Body of pancreas (tissue), 4 donors: ENCODE data around the gene DYTN. TPM values are rescaled to one million over a fixed set of nuclear protein-coding genes. Genes with fewer than 3 reads are reported as not detected.
A peak's percentile ranks its signal among the peaks of the same experiment; 100 is the strongest.

Experiments used
- ATAC-seq: fragments of 150-250 bp; one replicate; pipeline ENCODE4 v1.9.1; 2016
- DNase-seq, 4 donors: peaks; one replicate each; pipeline ENCODE4 v3.0.0-alpha.2; 2019
- H3K27ac ChIP-seq, 4 donors: fragments of 200-600 bp; sonication (generic); 1 replicate in 3 of 4; 2 replicates in 1 of 4; pipeline versions ENCODE4 v1.5.1 to v1.6.1; 2016 to 2019; ENCODE audit warnings: mild to moderate bottlenecking in 1 of 4, mixed read lengths in 1 of 4, moderate library complexity in 1 of 4
- H3K27me3 ChIP-seq, 2 donors: fragments of 200-600 bp; sonication (generic); one replicate each; pipeline ENCODE4 v1.6.0; 2016; ENCODE audit warnings: mild to moderate bottlenecking in 1 of 2
- H3K36me3 ChIP-seq, 2 donors: fragments of 200-600 bp; sonication (generic); replicated peaks in 1 of 2; 2 replicates each; pipeline ENCODE4 v1.5.1; 2016; ENCODE audit warnings: low read depth in 2 of 2; ENCODE audit not compliant: insufficient read depth in 1 of 2
- H3K4me1 ChIP-seq: fragments of 200-600 bp; sonication (generic); one replicate; pipeline ENCODE4 v1.6.0; 2016
- H3K4me3 ChIP-seq, 2 donors: fragments of 200-600 bp; sonication (generic); 1 replicate in 1 of 2; 2 replicates in 1 of 2; pipeline ENCODE4 v1.5.1; 2016 to 2019
- H3K9me3 ChIP-seq, 3 donors: fragments of 200-600 bp; sonication (generic); 1 replicate in 2 of 3; 2 replicates in 1 of 3; pipeline ENCODE4 v1.5.1; 2016
- POLR2A ChIP-seq, 3 donors: fragments of 450-650 bp; IDR thresholded peaks; one replicate each; pipeline ENCODE4 v1.6.1; 2016; ENCODE audit warnings: antibody characterized with exemption in 3 of 3, mild to moderate bottlenecking in 2 of 3
- WGBS, 2 donors: methylation state at CpG; one replicate each; pipeline ENCODE4 v1.1.5; 2017; 5-methylcytosine and 5-hydroxymethylcytosine counted together
- intact Hi-C: fragments of 100-400 bp; cut with DNase I; formaldehyde crosslinking; loops from one replicate; pipeline ENCODE4 v1.15.1; 2023
- total RNA-seq, 2 donors: library from RNA; depleted of rRNA; stranded (reverse); fragments of >200 nt; gene quantifications; one replicate each; pipeline ENCODE4 v1.1.0, GENCODE V29; 2016
- TF ChIP-seq, protein P1 (sequence below), 7 experiments: fragments of 450-650 bp in 4 of 7; fragments of 200-600 bp in 3 of 7; sonication (generic) in 3 of 7; IDR thresholded peaks; one replicate each; pipeline ENCODE4 v1.5.1; 2016 to 2019; ENCODE audit warnings: antibody characterized with exemption in 7 of 7

Gene DYTN
- not detected for total RNA-seq

- Histone ChIP-seq H3K4me1 (no peaks in the 10 kb centered on the region), H3K9me3 (no peaks in the 10 kb centered on the region), H3K27ac (no peak within 1 kb of the TSS), H3K4me3 (no peak within 1 kb of the TSS), H3K36me3 (no peaks in the 10 kb centered on the region), H3K27me3 (no peaks in the 10 kb centered on the region)
- 68 to 69% methylated on average over 1 of the region's 1 CpG for WGBS, 2 donors
- TF ChIP-seq, protein P1, sequence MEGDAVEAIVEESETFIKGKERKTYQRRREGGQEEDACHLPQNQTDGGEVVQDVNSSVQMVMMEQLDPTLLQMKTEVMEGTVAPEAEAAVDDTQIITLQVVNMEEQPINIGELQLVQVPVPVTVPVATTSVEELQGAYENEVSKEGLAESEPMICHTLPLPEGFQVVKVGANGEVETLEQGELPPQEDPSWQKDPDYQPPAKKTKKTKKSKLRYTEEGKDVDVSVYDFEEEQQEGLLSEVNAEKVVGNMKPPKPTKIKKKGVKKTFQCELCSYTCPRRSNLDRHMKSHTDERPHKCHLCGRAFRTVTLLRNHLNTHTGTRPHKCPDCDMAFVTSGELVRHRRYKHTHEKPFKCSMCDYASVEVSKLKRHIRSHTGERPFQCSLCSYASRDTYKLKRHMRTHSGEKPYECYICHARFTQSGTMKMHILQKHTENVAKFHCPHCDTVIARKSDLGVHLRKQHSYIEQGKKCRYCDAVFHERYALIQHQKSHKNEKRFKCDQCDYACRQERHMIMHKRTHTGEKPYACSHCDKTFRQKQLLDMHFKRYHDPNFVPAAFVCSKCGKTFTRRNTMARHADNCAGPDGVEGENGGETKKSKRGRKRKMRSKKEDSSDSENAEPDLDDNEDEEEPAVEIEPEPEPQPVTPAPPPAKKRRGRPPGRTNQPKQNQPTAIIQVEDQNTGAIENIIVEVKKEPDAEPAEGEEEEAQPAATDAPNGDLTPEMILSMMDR (IDR thresholded peaks at IDR 0.05), result no peak
- TF ChIP-seq POLR2A (IDR thresholded peaks at IDR 0.05), result no peak
- DNase-seq (no peak), ATAC-seq (no peak)
- intact Hi-C loops, result no loop called here
Measured at GRCh38 chr2:206718296-206718695, at the start of gene DYTN. DYTN (minus strand) TSS chr2:206718396; CDS start chr2:206718279, 117 bp downstream.

DNA sequence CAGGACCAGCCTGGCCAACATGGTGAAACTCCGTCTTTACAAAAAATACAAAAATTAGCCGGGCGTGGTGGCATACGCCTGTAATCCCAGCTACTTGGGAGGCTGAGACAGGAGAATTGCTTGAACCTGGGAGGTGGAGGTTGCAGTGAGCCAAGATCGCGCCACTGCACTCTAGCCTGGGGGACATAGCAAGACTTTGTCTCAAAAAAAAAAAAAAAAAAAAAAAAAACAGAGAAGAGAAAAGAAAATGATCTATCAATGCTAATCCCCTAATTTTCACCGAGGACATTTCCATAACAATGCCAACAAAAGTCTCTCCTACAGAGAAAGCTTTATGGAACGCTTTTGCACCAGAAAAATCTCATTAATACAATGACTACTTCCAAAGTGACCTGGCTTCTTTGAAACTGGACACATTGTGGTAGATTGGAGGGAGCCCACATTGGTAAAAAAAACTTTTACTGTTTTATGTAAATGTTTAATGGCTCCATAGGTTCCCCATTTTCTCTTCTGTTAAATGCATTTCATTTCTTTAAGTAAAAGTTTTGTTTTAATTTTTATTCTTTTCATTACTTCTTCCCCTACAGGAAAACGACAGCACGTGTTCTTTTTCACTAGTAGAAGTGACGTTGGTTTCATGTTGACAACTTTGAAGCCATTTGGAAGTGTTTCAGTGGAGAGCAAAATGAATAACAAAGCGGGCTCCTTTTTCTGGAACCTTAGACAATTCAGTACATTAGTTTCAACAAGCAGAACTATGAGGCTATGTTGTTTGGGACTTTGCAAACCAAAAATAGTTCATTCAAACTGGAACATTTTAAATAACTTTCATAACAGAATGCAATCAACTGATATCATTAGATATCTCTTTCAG, 48.1 kb upstream of the DYTN start:
- 39 to 52% methylated on average over 9 to 12 of the region's 12 CpGs for WGBS, 2 donors
- TF ChIP-seq POLR2A (IDR thresholded peaks at IDR 0.05), result no peak
- DNase-seq, result no peak
- peaks cover 31% of the 10 kb centered on the region for H3K4me1 ChIP-seq
- peak overlapping the region; percentile 74 to 89 (median 81) for H3K27ac ChIP-seq
- peaks cover 0 to 2% of the 10 kb centered on the region in 2 donors for H3K36me3 ChIP-seq
- peak overlapping the region; percentile 20 to 43 for H3K4me3 ChIP-seq
- intact Hi-C loops, result no loop called here
- ATAC-seq, result no peak
- no peaks in the 10 kb centered on the region for H3K9me3 ChIP-seq
- no peaks in the 10 kb centered on the region for H3K27me3 ChIP-seq

DNA sequence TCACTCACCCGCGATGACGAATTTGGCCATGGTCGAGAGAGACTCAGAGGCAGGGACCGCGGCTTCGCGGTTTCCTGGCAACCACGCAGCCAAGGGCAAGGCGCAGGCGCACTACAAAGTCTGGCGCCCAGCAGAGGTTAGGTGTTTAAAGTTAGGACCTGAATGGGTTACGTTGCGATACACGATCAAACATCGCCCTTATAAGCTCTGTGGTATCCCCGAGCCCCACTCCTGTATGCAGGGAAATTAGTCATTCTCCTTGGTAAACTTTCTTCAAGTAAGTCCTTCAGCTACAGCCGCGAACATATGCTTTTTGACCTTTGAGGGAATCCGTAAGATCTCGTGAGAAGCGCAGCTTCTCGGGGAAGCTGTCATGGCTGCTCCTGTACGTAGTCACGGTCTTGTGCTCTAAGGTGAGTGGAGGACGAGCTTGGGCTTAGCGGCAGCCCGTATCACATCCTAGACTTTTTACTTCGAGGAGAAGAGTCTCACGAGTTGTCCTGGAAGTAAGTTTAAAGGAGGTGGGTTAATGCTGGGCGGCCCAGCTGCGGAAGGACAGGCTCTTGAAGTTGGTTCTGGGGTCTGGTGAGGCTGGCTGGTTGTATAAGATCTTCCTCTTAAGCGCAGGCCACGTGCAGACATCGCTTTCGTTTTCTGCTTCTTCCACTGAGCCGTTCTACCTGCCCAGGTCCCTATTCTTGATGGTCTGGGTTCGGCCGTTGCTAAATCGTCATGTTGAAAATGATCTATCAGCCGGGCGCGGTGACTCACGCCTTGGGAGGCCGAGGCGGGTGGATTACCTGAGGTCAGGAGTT, 47.3 kb upstream of the DYTN start, which contains the start of the genes FASTKD2 and MDH1B:
FASTKD2 (plus strand) TSS at position 365 of the 815 bp plus-strand sequence. CDS start 1,088 bp downstream, outside the sequence.
MDH1B (minus strand) TSS at position 87 of the 815 bp plus-strand sequence; CDS start at position 30, 57 bp downstream.
- WGBS, 2 donors, result 0% methylated on average over 41 to 46 of the region's 46 CpGs
- ATAC-seq (peak; percentile 96), DNase-seq (peak; percentile 85 to 89 (median 88))
- H3K27me3 ChIP-seq, result no peaks in the 10 kb centered on the region
- TF ChIP-seq, protein P1 (IDR thresholded peaks at IDR 0.05), result no peak
- TF ChIP-seq POLR2A (IDR thresholded peaks at IDR 0.05), result peak; percentile 31 to 87 (median 81)
- H3K9me3 ChIP-seq, result no peaks in the 10 kb centered on the region
- peaks cover 31% of the 10 kb centered on the region for H3K4me1 ChIP-seq
- H3K36me3 ChIP-seq, result no peaks in the 10 kb centered on the region
- peak within 1 kb of the TSS; percentile 20 to 43 for H3K4me3 ChIP-seq
- H3K27ac ChIP-seq, result peak within 1 kb of the TSS; percentile 74 to 89 (median 81)
- intact Hi-C loops, result no loop called here

DNA sequence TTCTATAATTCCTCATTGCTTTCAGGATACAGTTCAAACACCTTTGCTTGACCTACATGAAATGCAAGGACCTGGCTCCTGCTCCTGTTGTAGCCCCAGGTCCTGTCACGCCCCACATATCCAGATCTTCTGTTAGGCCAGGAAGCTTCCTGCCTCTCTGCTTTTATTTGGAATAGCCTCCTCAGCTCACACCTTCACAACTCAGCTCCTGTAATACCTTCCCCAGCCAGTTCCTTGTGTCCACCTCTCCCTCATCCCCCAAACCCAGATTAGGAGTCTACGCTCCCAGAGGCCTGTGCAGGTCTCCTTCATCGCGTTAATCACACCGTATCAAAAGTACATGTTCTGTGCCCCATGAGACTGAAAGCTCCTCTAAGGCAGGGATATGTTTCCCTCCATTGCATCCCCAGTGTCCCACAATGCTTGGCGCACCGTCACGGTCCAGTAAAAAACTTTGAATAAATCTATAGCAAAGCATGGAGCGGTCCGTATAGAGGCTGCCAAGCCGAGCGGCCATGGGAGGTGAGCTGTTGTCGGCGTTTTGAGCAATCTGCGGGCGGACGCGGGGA, 46.6 kb upstream of the DYTN start:
- 7 to 14% methylated on average over 11 to 18 of the region's 18 CpGs for WGBS, 2 donors
- Histone ChIP-seq H3K9me3 (no peaks in the 10 kb centered on the region), H3K4me1 (peaks cover 31% of the 10 kb centered on the region), H3K4me3 (peak overlapping the region; percentile 20 to 43), H3K36me3 (no peaks in the 10 kb centered on the region), H3K27ac (peak overlapping the region; percentile 74 to 89 (median 81)), H3K27me3 (no peaks in the 10 kb centered on the region)
- TF ChIP-seq, protein P1 (IDR thresholded peaks at IDR 0.05), result no peak
- no peak for TF ChIP-seq POLR2A (IDR thresholded peaks at IDR 0.05)
- no peak for ATAC-seq
- no peak for DNase-seq
- intact Hi-C loops, result no loop called here
